IMR-90 (cell line): ENCODE results near the gene SMOC1. TPM values are rescaled to one million over a fixed set of nuclear protein-coding genes. Genes with fewer than 3 reads are reported as not detected.

ENCODE experiments used
- ATAC-seq: fragments of 200-7000 bp; cut with Tn5 transposase; 2 replicates; pipeline ENCODE4 v1.9.1; 2020; ENCODE audit warnings: low read depth, mild to moderate bottlenecking, moderate library complexity
- BruUV-seq: library from RNA; stranded (reverse); fragments of 400-500 nt; replicated peaks from 2 replicates; lab custom pipeline; 2021; lab: Mats Ljungman, UMichigan
- CTCF ChIA-PET: fragments of 300-600 bp; formaldehyde crosslinking; extraction: SDS; loops from one replicate; lab custom pipeline; 2021; ENCODE audit warnings: antibody characterized with exemption; lab: Yijun Ruan, JAX
- POLR2A ChIA-PET: fragments of 300-600 bp; sonication (Branson Sonifier 250); formaldehyde crosslinking; loops from one replicate; lab custom pipeline; 2022; ENCODE audit warnings: antibody characterized with exemption; ENCODE audit not compliant: unreplicated experiment; lab: Charles Lee
- DNase-seq: peaks from one replicate; pipeline ENCODE4 v3.0.0; 2013
- H2AFZ ChIP-seq: replicated peaks from 2 replicates; pipeline ENCODE3; 2013; ENCODE audit warnings: low read length, mild to moderate bottlenecking; ENCODE audit not compliant: poor library complexity
- H2AK5ac ChIP-seq: 2 replicates; pipeline ENCODE4 v1.6.1; 2013; ENCODE audit warnings: low read depth, low read length, inconsistent platforms
- H2AK9ac ChIP-seq: replicated peaks from 2 replicates; pipeline ENCODE3; 2013; ENCODE audit warnings: mild to moderate bottlenecking, low read depth, low read length, moderate library complexity; ENCODE audit not compliant: poor library complexity
- H2BK120ac ChIP-seq: 2 replicates; pipeline ENCODE4 v1.6.1; 2013; ENCODE audit warnings: low read depth, low read length, inconsistent platforms
- H2BK15ac ChIP-seq: 3 replicates; pipeline ENCODE4 v1.6.1; 2013; ENCODE audit warnings: low read depth, low read length, inconsistent platforms
- H2BK20ac ChIP-seq: 2 replicates; pipeline ENCODE4 v1.6.1; 2013; ENCODE audit warnings: low read depth, mild to moderate bottlenecking, inconsistent platforms, low read length, moderate library complexity
- H2BK5ac ChIP-seq: 2 replicates; pipeline ENCODE4 v1.6.1; 2013; ENCODE audit warnings: mild to moderate bottlenecking, low read depth, low read length, inconsistent platforms; ENCODE audit not compliant: poor library complexity, severe bottlenecking
- H3K14ac ChIP-seq: replicated peaks from 2 replicates; pipeline ENCODE4 v1.6.1; 2013; ENCODE audit warnings: low read depth, low read length, inconsistent platforms
- H3K18ac ChIP-seq: 2 replicates; pipeline ENCODE4 v1.6.1; 2013; ENCODE audit warnings: low read depth, low read length, control low read depth
- H3K23ac ChIP-seq: 2 replicates; pipeline ENCODE4 v1.6.1; 2013; ENCODE audit warnings: low read depth, low read length, inconsistent platforms
- H3K27ac ChIP-seq: 2 replicates; pipeline ENCODE4 v1.5.1; 2013; ENCODE audit warnings: mild to moderate bottlenecking, control low read depth, low read length; ENCODE audit not compliant: insufficient read depth
- H3K27me3 ChIP-seq: 2 replicates; pipeline ENCODE4 v1.6.1; 2013; ENCODE audit warnings: low read length; ENCODE audit not compliant: control insufficient read depth, insufficient read depth
- H3K36me3 ChIP-seq: 2 replicates; pipeline ENCODE4 v1.6.1; 2013; ENCODE audit warnings: low read length, mixed read lengths; ENCODE audit not compliant: control insufficient read depth, insufficient read depth
- H3K4ac ChIP-seq: 2 replicates; pipeline ENCODE4 v1.6.1; 2013; ENCODE audit warnings: low read depth, low read length, inconsistent platforms
- H3K4me1 ChIP-seq: 2 replicates; pipeline ENCODE4 v1.6.1; 2013; ENCODE audit warnings: low read length, mixed read lengths; ENCODE audit not compliant: control insufficient read depth, insufficient read depth
- H3K4me2 ChIP-seq: 2 replicates; pipeline ENCODE4 v1.6.1; 2013; ENCODE audit warnings: low read depth, mild to moderate bottlenecking, control low read depth, low read length, moderate library complexity
- H3K4me3 ChIP-seq: 2 replicates; pipeline ENCODE4 v1.5.1; 2013; ENCODE audit warnings: low read depth, mild to moderate bottlenecking, control low read depth, low read length, moderate library complexity; ENCODE audit not compliant: insufficient read depth
- H3K56ac ChIP-seq: 2 replicates; pipeline ENCODE4 v1.6.1; 2013; ENCODE audit warnings: low read length, inconsistent platforms; ENCODE audit not compliant: insufficient read depth; ENCODE audit errors: extremely low read depth
- H3K79me1 ChIP-seq, 2 experiments: 2 replicates each; pipeline ENCODE4 v1.6.1; 2013; ENCODE audit warnings: low read length in 2 of 2, inconsistent platforms in 1 of 2, low read depth in 1 of 2
- H3K9ac ChIP-seq: 2 replicates; pipeline ENCODE4 v1.6.1; 2013; ENCODE audit warnings: low read depth, low read length, control low read depth
- H3K9me1 ChIP-seq: 2 replicates; pipeline ENCODE4 v1.6.1; 2013; ENCODE audit warnings: low read length, inconsistent platforms; ENCODE audit not compliant: insufficient read depth
- H3K9me3 ChIP-seq: 2 replicates; pipeline ENCODE4 v1.6.1; 2013; ENCODE audit warnings: low read length; ENCODE audit not compliant: control insufficient read depth, insufficient read depth
- H4K20me1 ChIP-seq: 2 replicates; pipeline ENCODE4 v1.6.1; 2013; ENCODE audit warnings: low read length, inconsistent platforms; ENCODE audit not compliant: insufficient read depth
- H4K5ac ChIP-seq: 2 replicates; pipeline ENCODE4 v1.6.1; 2013; ENCODE audit warnings: mild to moderate bottlenecking, low read depth, low read length, control low read depth
- H4K8ac ChIP-seq, 2 experiments: 2 replicates each; pipeline ENCODE4 v1.6.1; 2013; ENCODE audit warnings: low read depth in 2 of 2, low read length in 2 of 2, control low read depth in 1 of 2, inconsistent platforms in 1 of 2
- H4K91ac ChIP-seq: 2 replicates; pipeline ENCODE4 v1.6.1; 2013; ENCODE audit warnings: low read depth, low read length, inconsistent platforms; ENCODE audit not compliant: insufficient read depth
- CEBPB ChIP-seq: IDR thresholded peaks from 2 replicates; pipeline ENCODE4 v1.6.1; 2012; ENCODE audit warnings: low read depth, low read length, improper control_type of control experiment
- CHD1 ChIP-seq: IDR thresholded peaks from 2 replicates; pipeline ENCODE4 v1.6.1; 2012; ENCODE audit warnings: low read depth, low read length, improper control_type of control experiment
- CTCF ChIP-seq: conservative IDR thresholded peaks from 2 replicates; pipeline ENCODE4 v1.5.1; 2012; ENCODE audit warnings: mild to moderate bottlenecking, low read depth, low read length, improper control_type of control experiment
- MXI1 ChIP-seq: IDR thresholded peaks from 2 replicates; pipeline ENCODE4 v1.6.1; 2012; ENCODE audit warnings: low read depth, mild to moderate bottlenecking, low read length, moderate library complexity, borderline replicate concordance
- RAD21 ChIP-seq: IDR thresholded peaks from 2 replicates; pipeline ENCODE4 v1.6.1; 2012; ENCODE audit warnings: low read length, improper control_type of control experiment
- SMC3 ChIP-seq: fragments of 150-350 bp; IDR thresholded peaks from 2 replicates; pipeline ENCODE4 v1.6.1; 2016; ENCODE audit warnings: low read depth, mild to moderate bottlenecking, antibody characterized with exemption, low read length, moderate library complexity
- USF2 ChIP-seq: fragments of 150-350 bp; IDR thresholded peaks from 2 replicates; pipeline ENCODE4 v1.6.1; 2017; ENCODE audit warnings: mild to moderate bottlenecking, antibody characterized with exemption, low read length, low read depth
- WGBS, 2 experiments: methylation state at CpG; one replicate each; pipeline versions ENCODE4 v1.1.5 to v1.1.7; 2013; ENCODE audit warnings: missing lambda C conversion rate in 2 of 2; ENCODE audit not compliant: insufficient read length in 1 of 2; ENCODE audit errors: extremely low coverage in 2 of 2; 5-methylcytosine and 5-hydroxymethylcytosine counted together
- dilution Hi-C: fragments of 300-500 bp; cut with HindIII; formaldehyde crosslinking; loops from one replicate; pipeline ENCODE4 v1.14.3; 2018; ENCODE audit warnings: low sequenced_read_pairs; ENCODE audit not compliant: unreplicated experiment
- in situ Hi-C: fragments of 300-500 bp; cut with MboI; formaldehyde crosslinking; loops from 3 replicates; pipeline ENCODE4 v1.14.3; 2019; ENCODE audit warnings: low sequenced_read_pairs, inconsistent platforms, mixed read lengths
- intact Hi-C: fragments of 100-400 bp; cut with micrococcal nuclease; formaldehyde crosslinking; loops from 2 replicates; pipeline ENCODE4 v1.10.0; 2022
- polyA plus RNA-seq, 3 experiments: library from polyadenylated mRNA; depleted of rRNA; stranded (reverse); fragments of >200 nt; gene quantifications; 2 replicates each; pipeline ENCODE4 v1.2.3, GENCODE V29; 2012; ENCODE audit warnings: low replicate concordance in 1 of 3
- total RNA-seq: library from RNA; depleted of rRNA; stranded (reverse); fragments of >200 nt; gene quantifications from 2 replicates; pipeline ENCODE4 v1.2.3, GENCODE V29; 2012

SMOC1 gene
- total and polyA plus RNA-seq, 2 of the 4 experiments (the other 2 are of a cell fraction), result 0.90 to 4.1 TPM

GRCh38 chr14:70073924-70074566 lies 194.8 kb downstream of the SMOC1 start:
- Histone ChIP-seq H3K14ac (no peak overlapping the region), H2AK5ac (no peak overlapping the region), H3K9me3 (no peaks in the 10 kb centered on the region), H3K27me3 (peaks cover 19% of the 10 kb centered on the region), H2AK9ac (no peak overlapping the region), H4K20me1 (no peaks in the 10 kb centered on the region), H2BK15ac (no peak overlapping the region), H3K79me1 (no peaks in the 10 kb centered on the region), H4K91ac (no peak overlapping the region), H3K4me2 (no peak overlapping the region), H4K5ac (no peak overlapping the region), H3K9me1 (no peaks in the 10 kb centered on the region), H3K56ac (no peak overlapping the region), H3K4me1 (no peaks in the 10 kb centered on the region), H3K36me3 (no peaks in the 10 kb centered on the region), H2AFZ (no peak overlapping the region), H4K8ac (no peak overlapping the region), H2BK20ac (no peak overlapping the region), H2BK120ac (no peak overlapping the region), H3K23ac (no peak overlapping the region), H2BK5ac (no peak overlapping the region), H3K9ac (no peak overlapping the region), H3K4me3 (no peak overlapping the region), H3K27ac (no peak overlapping the region), H3K4ac (no peak overlapping the region), H3K18ac (no peak overlapping the region)
- ChIA-PET CTCF (interaction anchor here (0.6 to 1.7 kb wide), 9 partner anchors 8 to 256 kb away, joined by 3 to 13 read pairs (median 4); no protein-coding TSS in a partner anchor), POLR2A (no interaction called here)
- peak; percentile 73 for DNase-seq
- dilution Hi-C loops (no loop called here), intact Hi-C loops (loop anchor here (1.0 kb wide), 2 partner anchors 28 to 256 kb away; no protein-coding TSS in a partner anchor), in situ Hi-C loops (no loop called here)
- 0% methylated on average over 1 of the region's 3 CpGs; no CpG with 5 or more reads in 1 of the 2 experiments for WGBS, 2 experiments
- peak; percentile 95 for ATAC-seq
- no TSS peak for BruUV-seq
- TF ChIP-seq MXI1, result no peak
- no peak for TF ChIP-seq CHD1
- TF ChIP-seq SMC3, result peak; percentile 83
- peak; percentile 98 for TF ChIP-seq CEBPB
- TF ChIP-seq CTCF, result peak; percentile 79
- TF ChIP-seq RAD21, result peak; percentile 76
- no peak for TF ChIP-seq USF2
